HG03097 (cell line): ENCODE results near the gene STK32B.

ENCODE experiments used
- ATAC-seq: cut with Tn5 transposase; IDR thresholded peaks from one replicate; pipeline ENCODE4 v1.9.1; 2021; ENCODE audit not compliant: unreplicated experiment, low FRiP score

STK32B gene

DNA sequence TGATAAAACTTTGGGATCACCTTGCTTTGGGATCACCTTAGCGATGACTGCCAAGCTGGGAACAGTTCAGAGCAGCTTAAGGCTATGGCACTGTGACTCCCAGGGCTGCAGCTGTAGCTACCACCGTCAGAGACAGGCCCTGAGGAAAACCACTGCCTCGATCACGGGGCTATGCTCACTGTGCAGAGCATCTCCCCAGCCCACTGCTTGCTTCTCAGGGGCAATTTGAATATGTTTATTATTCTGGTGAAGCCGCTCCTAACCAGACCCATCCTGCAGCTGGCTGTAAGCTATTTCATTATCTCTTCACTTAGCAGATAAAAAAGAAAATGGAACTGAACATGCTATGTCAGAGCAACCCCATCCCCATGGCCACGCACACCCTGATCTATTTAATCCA is 328.6 kb downstream of the STK32B start:
- no peak for ATAC-seq

- no peak for ATAC-seq
These were observed 330.7 kb downstream of the STK32B start for GRCh38 chr4:5381961-5382441.

DNA sequence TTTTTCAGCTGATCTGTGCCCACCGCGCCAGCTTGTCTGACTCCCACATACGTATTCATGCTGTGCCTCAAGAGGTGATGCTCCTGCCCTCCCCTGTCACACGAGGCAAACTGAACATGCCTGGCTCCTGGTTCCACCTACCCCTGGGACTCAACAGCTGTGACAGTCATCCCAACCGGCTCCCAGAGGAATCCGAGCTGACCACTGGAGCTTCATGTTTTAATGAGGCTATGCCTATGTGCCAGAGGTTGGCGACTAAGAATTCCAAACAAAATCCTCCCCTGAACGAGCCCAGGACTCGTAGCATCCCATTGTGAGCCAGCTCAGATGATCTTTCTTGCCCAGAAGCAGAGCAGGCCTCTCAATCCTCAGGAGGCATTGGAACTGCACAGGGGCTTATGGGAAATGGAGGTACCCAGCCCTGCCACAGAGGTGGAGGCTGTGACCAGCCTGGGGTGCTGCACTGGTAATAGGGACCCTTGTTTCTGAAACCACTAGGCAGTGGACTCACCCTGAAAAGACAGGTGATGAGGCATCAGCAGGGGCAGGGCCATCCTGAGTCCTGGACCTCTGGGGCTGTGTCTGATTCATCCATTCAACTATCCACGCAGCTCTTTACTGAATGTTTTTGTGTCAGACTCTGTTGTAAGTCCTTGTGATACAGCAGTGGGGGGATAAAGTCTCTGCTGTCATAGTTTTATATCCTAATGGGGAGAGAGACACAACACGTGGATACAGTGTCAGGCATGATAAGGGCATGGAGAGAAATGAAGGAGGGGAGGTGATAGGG is 332.1 kb downstream of the STK32B start:
- ATAC-seq: no peak

GRCh38 chr4:5385741-5386311 is 334.5 kb downstream of the STK32B start:
- no peak for ATAC-seq

GRCh38 chr4:5386921-5387320 is 335.6 kb downstream of the STK32B start:
- no peak for ATAC-seq

GRCh38 chr4:5387457-5387856 is 336.2 kb downstream of the STK32B start:
- ATAC-seq: no peak

DNA sequence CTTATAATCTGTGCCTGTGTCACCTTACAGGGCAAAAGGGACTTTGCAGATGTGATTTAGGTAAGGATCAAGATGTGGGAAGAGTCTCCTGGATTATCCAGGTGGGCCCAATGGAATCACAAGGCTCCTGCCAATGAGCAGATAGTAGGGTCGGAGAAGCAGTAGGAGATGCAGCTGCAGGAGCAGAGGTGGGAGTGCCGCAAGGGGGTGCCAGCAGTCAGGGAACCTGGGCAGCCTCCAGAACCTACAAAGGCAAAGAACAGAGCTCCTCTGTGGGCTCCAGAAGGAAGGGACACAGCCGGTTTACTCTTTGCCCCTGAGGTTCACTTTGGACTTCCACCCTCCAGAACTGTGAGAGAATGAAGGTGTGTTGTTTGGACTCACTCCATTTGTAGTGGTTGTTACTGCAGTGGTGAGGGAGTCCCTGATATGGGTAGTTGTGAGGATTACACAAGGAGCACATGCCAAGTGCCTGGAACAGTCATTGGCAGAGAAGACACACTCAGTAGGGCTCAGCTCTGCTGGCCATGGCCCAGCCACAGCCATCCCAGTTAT is 338.6 kb downstream of the STK32B start:
- no peak for ATAC-seq

GRCh38 chr4:5391492-5391891 is 340.2 kb downstream of the STK32B start:
- no peak for ATAC-seq

GRCh38 chr4:5393911-5394513 is 342.7 kb downstream of the STK32B start:
- no peak for ATAC-seq

DNA sequence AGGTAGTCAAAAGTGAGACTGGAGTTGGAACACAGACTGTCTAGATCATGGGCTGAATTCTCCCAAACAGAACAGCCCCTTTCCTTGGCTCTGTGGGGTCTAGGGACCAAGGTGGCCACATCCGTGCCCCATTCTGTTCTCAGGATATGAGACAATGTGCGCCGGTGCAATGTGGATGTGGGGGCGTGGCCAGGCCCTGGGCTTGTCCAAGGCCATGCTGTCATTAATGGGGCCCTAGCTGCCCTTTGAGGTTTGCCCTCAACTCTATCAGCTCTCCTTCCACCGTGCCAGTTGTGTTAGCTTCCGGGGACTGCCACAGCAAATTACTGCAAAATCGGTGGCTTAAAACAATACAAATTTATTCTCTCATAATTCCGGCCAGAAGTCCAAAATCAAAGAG is 344.5 kb downstream of the STK32B start:
- no peak for ATAC-seq

DNA sequence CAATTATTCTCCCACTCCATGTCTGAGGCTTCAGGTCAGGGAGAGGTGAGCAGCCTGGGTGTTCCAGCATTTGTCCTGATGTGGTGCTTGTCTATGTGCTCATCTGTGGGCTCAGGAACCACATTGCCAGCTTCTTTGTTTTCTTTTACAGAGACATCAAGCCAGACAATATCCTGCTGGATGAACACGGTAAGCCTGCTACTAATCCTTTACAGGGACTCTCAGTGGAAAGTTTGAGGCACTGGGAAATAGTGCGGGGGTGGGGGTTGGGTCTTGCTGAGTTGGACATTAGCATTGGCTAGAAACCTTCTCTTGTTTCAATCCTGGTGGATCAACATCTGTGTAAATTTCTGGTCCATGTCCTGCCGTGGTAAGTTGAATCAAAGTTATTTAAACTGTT is 346.8 kb downstream of the STK32B start:
- no peak for ATAC-seq

DNA sequence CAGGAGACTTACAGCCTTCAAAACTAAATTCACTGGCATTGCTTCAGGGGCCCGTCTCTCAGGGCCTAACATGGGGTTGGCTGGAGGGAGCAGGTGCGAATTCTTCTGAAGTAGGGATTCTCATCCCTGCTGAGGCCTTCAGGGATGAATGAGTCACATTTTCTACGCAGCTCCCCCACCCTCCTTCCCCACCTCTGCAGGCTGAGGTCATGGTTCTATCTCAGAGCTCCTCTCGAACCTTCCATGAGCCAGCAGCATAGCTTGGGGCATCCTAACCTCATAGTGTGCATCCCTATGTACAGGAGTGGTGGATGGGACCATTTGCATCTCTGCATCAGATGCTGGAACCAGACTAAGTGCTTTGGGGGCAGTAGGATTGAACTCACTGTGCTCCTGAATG is 347.8 kb downstream of the STK32B start:
- ATAC-seq: no peak

DNA sequence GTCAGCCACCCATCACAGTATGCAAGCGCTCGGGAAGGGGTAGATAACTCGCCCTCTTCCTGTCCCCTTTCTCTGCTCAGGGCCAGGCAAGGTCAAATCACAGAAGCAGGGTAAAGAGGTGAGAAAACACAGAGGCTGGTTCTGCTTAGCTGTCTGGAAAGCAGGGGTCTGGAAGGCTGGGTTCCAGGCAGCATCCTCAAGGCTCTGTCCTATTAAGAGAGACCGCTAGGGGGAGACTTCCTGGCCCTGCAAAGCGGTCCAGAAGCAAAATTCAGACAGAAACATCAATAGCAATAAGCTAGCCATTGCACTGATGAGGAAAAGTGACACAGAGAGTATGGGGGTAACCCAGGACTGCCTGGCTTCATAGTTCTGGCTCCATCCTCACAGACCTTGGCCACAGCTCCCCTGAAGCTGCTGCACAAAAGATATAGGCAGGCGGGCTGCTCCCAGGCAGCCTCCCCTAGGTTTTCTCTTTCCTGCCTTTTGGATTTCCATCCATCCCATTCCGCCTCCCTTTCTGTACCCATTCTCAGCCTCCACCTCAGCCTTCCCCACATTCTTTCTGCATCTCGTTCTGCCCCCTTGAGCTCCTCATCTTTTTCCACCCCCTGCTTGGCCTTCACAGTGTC is 348.6 kb downstream of the STK32B start:
- no peak for ATAC-seq

- no peak for ATAC-seq
These were observed 352.6 kb downstream of the STK32B start for GRCh38 chr4:5403746-5404497.

DNA sequence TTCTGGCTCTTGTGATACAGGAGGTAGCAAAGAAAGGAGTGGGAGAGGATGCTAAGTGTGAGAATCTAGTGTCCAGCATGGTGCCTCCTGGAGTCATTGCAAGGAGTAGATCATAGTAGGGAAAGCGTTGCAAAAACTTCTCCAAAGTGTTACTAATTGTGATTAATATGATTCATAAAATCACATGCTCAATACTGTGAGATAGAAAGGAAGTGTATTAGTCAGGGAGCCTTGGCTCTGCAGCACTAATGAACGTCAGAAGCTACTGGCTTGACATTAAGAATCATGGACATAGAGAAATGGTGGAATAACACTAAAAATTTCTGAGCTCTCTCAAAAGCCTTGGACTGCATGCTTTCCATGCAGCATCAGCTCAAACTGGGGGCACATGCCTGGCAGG is 358.0 kb downstream of the STK32B start:
- ATAC-seq: no peak

DNA sequence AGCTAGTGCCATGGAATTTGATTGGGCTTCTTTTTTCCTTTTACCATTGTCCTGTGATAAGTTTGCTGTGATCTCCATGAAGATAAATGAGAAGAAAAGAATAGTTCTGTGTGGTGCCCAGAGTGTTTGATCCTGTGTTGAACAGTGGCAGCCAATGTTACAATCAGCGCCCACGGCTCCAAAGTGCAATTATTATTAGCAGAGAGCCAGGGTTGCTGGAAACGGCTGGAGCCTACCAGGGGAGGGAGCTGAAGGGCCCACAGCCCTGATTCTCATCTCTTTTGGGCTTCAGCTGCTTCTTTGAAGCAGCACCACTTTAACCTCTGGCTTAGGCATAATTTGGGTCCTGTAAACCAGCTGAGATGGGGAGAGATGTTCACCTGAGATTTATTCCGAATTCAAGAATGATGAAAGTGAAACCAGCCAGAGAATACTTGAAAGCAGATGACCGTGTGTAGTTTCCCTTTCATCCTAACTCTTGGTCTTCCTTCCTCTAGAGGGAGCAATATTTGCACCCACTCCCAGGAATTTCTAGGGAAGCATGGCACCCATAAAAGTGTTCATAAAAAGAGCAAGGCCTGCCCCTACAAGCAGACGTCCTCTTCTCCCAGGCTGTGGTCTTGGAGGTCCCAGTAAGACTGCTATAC is 358.8 kb downstream of the STK32B start:
- ATAC-seq: no peak

- ATAC-seq: no peak
These were observed 361.0 kb downstream of the STK32B start for GRCh38 chr4:5412296-5412695.

DNA sequence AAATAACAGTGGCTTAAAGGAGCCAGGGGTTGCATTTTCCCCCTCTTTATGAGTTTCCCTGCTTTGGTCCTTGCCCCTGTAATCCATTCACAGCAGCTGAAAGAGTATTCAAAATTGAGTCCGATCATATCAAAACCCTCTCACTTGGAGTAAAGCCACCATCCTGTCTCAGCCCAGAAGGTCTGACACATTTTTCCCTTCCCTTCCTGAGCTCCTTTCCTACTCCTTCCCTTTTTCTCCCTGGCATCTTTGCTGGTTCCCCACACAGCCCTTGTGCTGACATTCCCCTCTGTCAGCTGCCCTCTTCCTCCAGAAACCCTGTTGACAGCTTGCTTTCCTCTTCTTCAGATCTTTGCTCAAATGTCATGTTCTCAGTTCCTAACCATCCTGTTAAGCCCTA is 361.5 kb downstream of the STK32B start:
- ATAC-seq: no peak

GRCh38 chr4:5416637-5417036 is 365.4 kb downstream of the STK32B start:
- no peak for ATAC-seq

- no peak for ATAC-seq
These were observed 369.0 kb downstream of the STK32B start for GRCh38 chr4:5420266-5420665.
